Liver (tissue), 3 donors: Measurements from ENCODE around the gene SRCAP.

ENCODE experiments used
- ATF3 ChIP-seq: IDR thresholded peaks from 2 replicates; pipeline ENCODE4 v1.6.1; 2016; ENCODE audit warnings: antibody characterized with exemption
- CTCF ChIP-seq: fragments of 150-350 bp; IDR thresholded peaks from 2 replicates; pipeline ENCODE4 v1.5.1; 2017; ENCODE audit warnings: improper control_type of control experiment, low read depth, low read length; ENCODE audit not compliant: missing input control
- RAD21 ChIP-seq, 2 donors: IDR thresholded peaks; 2 replicates each; pipeline ENCODE4 v1.6.1; 2016; ENCODE audit warnings: antibody characterized with exemption in 2 of 2, mild to moderate bottlenecking in 2 of 2
- REST ChIP-seq: IDR thresholded peaks from 2 replicates; pipeline ENCODE4 v1.6.1; 2016; ENCODE audit warnings: antibody characterized with exemption, mild to moderate bottlenecking
- TAF1 ChIP-seq: conservative IDR thresholded peaks from 2 replicates; pipeline ENCODE4 v1.6.1; 2016; ENCODE audit warnings: antibody characterized with exemption, mild to moderate bottlenecking
- donor health status: healthy.
- donor health status: healthy.

- TF ChIP-seq CTCF (no peak), TAF1 (no peak), REST (no peak), ATF3 (no peak), RAD21 (IDR thresholded peaks at IDR 0.05) (no peak)
These were observed 29.4 kb downstream of the SRCAP start for GRCh38 chr16:30728321-30728720.
